GM12872 (cell line): ENCODE results near the gene ZNF140.

Experiments
- TF ChIP-seq, protein P1 (sequence below): IDR thresholded peaks from 3 replicates; pipeline ENCODE4 v1.5.1; 2011; ENCODE audit warnings: low read depth, mild to moderate bottlenecking, low read length, moderate library complexity; ENCODE audit not compliant: insufficient read depth

The ZNF140 gene

DNA sequence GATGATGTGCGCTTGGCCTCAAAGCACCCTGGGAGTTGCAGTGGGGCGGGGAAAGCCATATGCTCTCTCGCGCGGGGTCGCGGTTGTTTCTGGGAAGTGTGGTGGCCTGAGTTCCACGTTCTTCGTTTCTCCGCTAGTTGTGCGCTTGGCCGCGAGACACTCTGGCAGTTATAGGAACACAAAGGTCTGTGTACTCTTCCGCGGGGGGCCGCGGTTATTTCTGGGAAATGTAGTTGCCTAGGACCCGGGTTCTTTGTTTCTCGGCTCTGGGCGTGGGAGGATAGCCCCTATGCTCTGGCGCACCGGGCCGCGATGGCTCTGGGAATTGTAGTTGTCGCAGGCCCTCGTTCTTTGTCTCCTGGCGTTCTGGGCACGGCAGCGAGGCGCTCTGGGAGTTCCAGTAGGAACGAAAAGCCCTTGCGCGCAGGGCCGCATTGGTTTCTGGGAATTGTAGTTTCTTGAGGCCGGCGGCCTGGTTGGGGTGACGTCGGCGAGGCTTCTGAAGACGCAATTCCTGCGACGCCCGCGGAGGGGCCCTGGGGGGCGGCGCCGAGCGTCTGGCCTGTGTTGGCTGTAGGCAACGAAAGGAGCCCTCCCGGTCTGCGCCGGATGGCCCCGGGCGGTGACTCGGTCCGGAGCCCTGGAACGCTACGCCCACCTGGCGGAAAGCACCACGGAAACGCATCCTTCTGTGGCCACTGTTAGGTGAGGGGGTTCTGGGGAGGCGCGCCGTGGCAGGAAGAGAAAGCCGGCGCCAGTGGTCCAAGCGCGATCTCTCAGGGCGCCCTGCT, at the start of gene ZNF140:
Gene ZNF140 (plus strand): TSS at position 556 of the 791 bp plus-strand sequence. CDS start 398 bp downstream, outside the sequence.
- TF ChIP-seq, protein P1, sequence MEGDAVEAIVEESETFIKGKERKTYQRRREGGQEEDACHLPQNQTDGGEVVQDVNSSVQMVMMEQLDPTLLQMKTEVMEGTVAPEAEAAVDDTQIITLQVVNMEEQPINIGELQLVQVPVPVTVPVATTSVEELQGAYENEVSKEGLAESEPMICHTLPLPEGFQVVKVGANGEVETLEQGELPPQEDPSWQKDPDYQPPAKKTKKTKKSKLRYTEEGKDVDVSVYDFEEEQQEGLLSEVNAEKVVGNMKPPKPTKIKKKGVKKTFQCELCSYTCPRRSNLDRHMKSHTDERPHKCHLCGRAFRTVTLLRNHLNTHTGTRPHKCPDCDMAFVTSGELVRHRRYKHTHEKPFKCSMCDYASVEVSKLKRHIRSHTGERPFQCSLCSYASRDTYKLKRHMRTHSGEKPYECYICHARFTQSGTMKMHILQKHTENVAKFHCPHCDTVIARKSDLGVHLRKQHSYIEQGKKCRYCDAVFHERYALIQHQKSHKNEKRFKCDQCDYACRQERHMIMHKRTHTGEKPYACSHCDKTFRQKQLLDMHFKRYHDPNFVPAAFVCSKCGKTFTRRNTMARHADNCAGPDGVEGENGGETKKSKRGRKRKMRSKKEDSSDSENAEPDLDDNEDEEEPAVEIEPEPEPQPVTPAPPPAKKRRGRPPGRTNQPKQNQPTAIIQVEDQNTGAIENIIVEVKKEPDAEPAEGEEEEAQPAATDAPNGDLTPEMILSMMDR = peak; percentile 30

GRCh38 chr12:133037207-133038005, 43.3 kb upstream of the ZNF140 start, which contains the start of gene ZNF84:
TSS of gene ZNF84 (plus strand) at chr12:133037509. CDS start at chr12:133041468, 3,959 bp downstream.
- TF ChIP-seq, protein P1 = no peak

- TF ChIP-seq, protein P1 = no peak
These were observed 42.5 kb upstream of the ZNF140 start for GRCh38 chr12:133038118-133038709.

- TF ChIP-seq, protein P1 = no peak
These were observed 34.0 kb upstream of the ZNF140 start for GRCh38 chr12:133046698-133047097.

- TF ChIP-seq, protein P1 = no peak
These were observed 23.3 kb upstream of the ZNF140 start for GRCh38 chr12:133057446-133057845.

DNA sequence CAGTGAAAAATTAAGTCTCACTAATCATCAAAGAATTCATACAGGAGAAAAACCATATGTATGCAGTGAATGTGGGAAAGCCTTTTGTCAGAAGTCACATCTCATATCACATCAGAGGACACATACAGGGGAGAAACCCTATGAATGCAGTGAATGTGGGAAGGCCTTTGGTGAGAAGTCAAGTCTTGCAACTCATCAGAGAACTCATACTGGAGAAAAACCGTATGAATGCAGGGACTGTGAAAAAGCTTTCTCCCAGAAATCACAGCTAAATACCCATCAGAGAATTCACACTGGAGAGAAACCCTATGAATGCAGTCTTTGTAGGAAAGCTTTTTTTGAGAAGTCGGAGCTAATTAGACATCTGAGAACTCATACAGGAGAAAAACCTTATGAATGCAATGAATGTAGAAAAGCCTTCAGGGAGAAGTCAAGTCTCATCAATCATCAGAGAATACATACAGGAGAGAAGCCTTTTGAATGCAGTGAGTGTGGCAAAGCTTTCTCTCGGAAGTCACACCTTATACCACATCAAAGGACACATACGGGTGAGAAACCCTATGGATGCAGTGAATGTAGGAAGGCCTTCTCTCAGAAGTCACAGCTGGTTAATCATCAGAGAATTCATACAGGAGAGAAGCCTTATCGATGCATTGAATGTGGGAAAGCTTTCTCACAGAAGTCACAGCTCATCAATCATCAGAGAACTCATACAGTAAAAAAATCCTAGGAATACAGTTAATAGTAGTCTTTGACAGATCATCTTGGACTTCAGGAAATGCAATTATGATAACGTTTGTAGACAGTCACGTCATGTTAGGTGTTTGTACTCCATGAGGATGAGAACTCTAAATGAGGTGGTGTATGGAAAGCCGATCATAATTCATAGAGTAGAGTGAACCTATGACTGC, 22.3 kb upstream of the ZNF140 start:
- TF ChIP-seq, protein P1 = no peak
